AG04450 (cell line): ENCODE data around the gene IFNG. TPM values are rescaled to one million over a fixed set of nuclear protein-coding genes. Genes with fewer than 3 reads are reported as not detected.

ENCODE experiments used
- CTCF ChIA-PET: fragments of 300-600, 350-600 bp; formaldehyde crosslinking; extraction: SDS; loops from one replicate; lab custom pipeline; 2022; ENCODE audit warnings: antibody characterized with exemption, inconsistent platforms; lab: Charles Lee
- POLR2A ChIA-PET: fragments of 350-600 bp; formaldehyde crosslinking; extraction: SDS; loops from one replicate; lab custom pipeline; 2021; ENCODE audit warnings: antibody characterized with exemption, inconsistent platforms; lab: Yijun Ruan, JAX
- DNase-seq: peaks from one replicate; pipeline ENCODE4 v3.0.0-alpha.2; 2011; ENCODE audit warnings: low read depth, low spot score
- H3K27ac ChIP-seq: one replicate; pipeline ENCODE4 v1.5.1; 2012; ENCODE audit warnings: low read depth, low read length, control low read depth
- H3K27me3 ChIP-seq: one replicate; pipeline ENCODE4 v1.6.0; 2012; ENCODE audit warnings: low read length; ENCODE audit not compliant: control insufficient read depth, insufficient read depth
- H3K4me3 ChIP-seq: 2 replicates; pipeline ENCODE4 v1.5.1; 2011; ENCODE audit warnings: mild to moderate bottlenecking, low read depth, low read length, control low read depth
- H3K9me3 ChIP-seq: 2 replicates; pipeline ENCODE4 v1.5.1; 2012; ENCODE audit warnings: low read length; ENCODE audit not compliant: control insufficient read depth, insufficient read depth
- polyA plus RNA-seq: library from polyadenylated mRNA; depleted of rRNA; stranded (reverse); fragments of >200 nt; gene quantifications from 2 replicates; pipeline ENCODE4 v1.2.3, GENCODE V29; 2011
- TF ChIP-seq, protein P1 (sequence below): IDR thresholded peaks from 2 replicates; pipeline ENCODE4 v1.5.1; 2011; ENCODE audit warnings: low read depth, low read length, control low read depth, inconsistent platforms

Gene IFNG
- polyA plus RNA-seq, 1 experiment = not detected

DNA sequence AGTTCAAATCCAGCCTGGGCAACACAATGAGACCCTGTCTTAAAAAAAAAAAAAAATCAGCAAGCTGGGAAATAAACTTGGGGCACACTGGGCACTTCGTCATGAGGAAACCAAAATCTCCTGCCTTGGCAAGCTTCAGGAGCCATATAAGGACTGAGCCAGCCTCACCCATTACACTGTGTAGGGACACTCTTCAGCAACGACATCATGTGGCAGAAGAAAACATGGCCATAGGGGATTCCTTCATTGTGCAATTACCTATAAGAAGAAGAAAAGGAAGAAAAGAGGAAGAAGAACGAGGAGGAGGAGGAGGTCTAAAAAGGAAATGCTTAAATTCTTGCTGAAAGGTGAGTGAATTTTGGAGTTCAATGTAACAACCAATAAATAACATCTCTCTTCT is 26.1 kb upstream of the IFNG start:
- H3K9me3 ChIP-seq = no peaks in the 10 kb centered on the region
- no peak overlapping the region for H3K27ac ChIP-seq
- no peak for DNase-seq
- peaks cover 6% of the 10 kb centered on the region for H3K27me3 ChIP-seq
- TF ChIP-seq, protein P1, sequence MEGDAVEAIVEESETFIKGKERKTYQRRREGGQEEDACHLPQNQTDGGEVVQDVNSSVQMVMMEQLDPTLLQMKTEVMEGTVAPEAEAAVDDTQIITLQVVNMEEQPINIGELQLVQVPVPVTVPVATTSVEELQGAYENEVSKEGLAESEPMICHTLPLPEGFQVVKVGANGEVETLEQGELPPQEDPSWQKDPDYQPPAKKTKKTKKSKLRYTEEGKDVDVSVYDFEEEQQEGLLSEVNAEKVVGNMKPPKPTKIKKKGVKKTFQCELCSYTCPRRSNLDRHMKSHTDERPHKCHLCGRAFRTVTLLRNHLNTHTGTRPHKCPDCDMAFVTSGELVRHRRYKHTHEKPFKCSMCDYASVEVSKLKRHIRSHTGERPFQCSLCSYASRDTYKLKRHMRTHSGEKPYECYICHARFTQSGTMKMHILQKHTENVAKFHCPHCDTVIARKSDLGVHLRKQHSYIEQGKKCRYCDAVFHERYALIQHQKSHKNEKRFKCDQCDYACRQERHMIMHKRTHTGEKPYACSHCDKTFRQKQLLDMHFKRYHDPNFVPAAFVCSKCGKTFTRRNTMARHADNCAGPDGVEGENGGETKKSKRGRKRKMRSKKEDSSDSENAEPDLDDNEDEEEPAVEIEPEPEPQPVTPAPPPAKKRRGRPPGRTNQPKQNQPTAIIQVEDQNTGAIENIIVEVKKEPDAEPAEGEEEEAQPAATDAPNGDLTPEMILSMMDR = no peak
- no peak overlapping the region for H3K4me3 ChIP-seq
- ChIA-PET POLR2A (no interaction called here), CTCF (no interaction called here)

DNA sequence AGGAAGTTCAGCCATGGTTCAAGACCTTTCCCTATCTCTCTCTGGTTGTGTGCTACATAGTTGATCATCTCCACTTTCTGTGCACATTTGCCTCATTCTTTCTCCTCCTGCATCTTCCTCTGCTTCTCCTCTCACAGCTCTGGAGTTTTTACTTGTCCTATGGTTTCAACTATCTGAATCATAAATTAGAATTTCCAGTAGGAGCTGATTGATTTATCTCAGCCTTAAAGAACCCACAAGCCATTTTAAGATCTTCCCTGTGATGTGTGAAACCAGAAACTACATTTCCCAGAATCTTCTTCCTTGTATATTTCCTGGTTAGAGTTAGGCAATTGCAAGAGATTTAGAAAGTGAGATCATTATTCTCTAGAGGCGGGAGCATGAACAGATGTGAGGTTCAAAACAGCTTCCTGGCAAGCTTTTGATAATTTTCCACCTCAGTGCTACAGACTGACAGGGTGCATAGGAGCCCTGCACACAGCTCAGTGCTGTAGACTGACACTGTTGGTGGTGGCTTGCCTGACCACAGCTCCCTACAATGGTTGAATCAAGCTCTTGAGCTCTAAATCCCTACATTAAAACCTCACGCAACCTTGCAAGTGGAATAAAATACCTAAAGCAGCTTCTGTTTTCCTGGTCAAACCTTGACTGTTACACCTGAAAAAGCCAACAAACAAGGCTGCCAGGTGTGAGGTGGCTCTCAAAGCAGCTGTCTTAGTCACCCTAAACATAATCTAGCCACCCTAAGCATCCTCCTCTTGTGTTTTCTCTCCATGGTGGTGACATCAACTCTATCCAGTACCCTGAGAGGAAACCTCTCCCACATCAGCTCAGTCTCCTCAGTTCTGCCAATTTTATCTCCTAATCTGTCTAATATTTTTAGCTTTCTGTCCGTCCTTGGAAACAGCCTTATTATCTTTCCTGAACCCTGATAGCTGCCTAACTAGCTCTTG is 21.5 kb upstream of the IFNG start:
- TF ChIP-seq, protein P1 = no peak
- Histone ChIP-seq H3K27ac (no peak overlapping the region), H3K4me3 (no peak overlapping the region), H3K27me3 (peaks cover 2% of the 10 kb centered on the region), H3K9me3 (no peaks in the 10 kb centered on the region)
- POLR2A ChIA-PET = no interaction called here
- CTCF ChIA-PET = no interaction called here
- DNase-seq = no peak

DNA sequence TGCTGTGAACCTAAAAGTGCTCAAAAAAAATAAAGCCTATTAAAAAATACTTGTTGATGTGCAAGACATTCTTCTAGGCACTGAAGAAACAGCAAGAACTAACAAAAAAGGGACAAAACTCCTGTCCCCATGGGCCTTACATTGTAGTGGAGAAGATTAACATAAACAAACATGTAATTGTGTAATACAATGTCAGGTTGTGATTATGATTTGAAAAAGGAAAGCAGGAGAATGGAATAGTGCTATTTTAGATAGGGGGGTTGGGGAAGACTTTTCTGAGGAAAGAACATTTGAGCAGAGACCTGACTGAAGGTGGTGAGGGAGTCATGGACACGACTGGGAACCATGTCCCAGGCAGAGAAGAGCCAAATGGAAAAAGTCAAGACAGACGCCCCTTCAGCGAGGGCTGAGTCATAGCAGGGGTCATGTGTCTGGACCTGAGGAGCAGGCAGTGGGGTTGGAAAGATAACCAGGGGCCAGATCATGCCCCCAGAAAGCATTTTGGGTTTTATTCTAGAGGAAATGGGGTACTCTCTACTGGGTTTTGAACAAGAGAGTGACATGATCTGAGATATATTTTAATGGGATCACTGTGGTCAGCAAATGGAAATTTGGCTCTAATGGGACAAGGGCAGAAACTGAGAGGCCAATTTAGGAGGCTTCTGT is 19.4 kb upstream of the IFNG start:
- Histone ChIP-seq H3K27me3 (no peaks in the 10 kb centered on the region), H3K9me3 (no peaks in the 10 kb centered on the region), H3K27ac (no peak overlapping the region), H3K4me3 (no peak overlapping the region)
- POLR2A ChIA-PET = no interaction called here
- TF ChIP-seq, protein P1 = no peak
- no peak for DNase-seq
- CTCF ChIA-PET = interaction anchor here (0.6 kb wide), 1 partner anchor 1178 kb away, joined by 7 read pairs; no protein-coding TSS in a partner anchor

DNA sequence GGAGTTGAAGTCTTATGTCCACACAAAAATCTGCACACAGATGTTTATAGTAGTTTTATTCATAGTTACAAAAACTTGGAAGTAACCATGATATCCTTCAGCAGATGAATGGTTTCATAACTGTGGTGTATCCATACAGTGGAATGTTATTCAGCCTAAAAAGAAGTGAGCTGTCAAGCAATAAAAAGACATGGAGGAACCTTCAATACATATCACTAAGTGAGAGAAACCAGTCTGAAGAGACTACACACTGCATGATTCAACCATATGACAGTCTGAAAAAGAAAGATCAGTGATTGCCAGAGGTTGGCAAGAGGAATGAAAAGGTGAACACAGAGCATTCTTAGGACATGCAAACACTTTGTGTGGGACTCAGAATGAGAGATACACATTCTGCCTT is 18.6 kb upstream of the IFNG start:
- Histone ChIP-seq H3K27me3 (no peaks in the 10 kb centered on the region), H3K27ac (no peak overlapping the region), H3K9me3 (no peaks in the 10 kb centered on the region), H3K4me3 (no peak overlapping the region)
- ChIA-PET POLR2A (no interaction called here), CTCF (no interaction called here)
- no peak for DNase-seq
- TF ChIP-seq, protein P1 = no peak

DNA sequence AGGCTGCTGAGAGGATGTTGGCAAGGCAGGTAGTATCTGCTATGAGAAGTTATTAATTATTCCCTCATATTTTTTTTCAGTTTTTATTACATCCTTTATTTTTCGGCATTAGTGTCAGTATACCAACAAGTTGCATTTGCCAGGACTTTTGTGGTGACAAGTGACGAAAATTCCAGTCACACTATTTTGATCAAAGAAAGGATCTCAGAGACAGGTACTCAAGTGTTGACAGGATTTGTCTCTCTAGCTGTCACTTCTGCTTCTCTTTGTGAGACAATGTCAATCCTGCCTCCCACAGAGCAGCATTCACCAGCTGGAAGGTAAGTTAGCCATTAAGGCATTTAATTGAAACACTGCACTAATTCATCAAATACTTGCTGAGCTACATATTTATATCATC is 18.0 kb upstream of the IFNG start:
- no peaks in the 10 kb centered on the region for H3K9me3 ChIP-seq
- CTCF ChIA-PET = no interaction called here

More for the DNA sequence above, 18.0 kb upstream of the IFNG start:
- POLR2A ChIA-PET = no interaction called here
- TF ChIP-seq, protein P1 = no peak
- Histone ChIP-seq H3K4me3 (no peak overlapping the region), H3K27me3 (no peaks in the 10 kb centered on the region), H3K27ac (no peak overlapping the region)
- no peak for DNase-seq
